Stimulated activated CD8-positive, alpha-beta memory T cell treated with anti-CD3 and anti-CD28 coated beads, Interleukin-7, amount 100 ng/mL, for 48 hours (primary cell): ENCODE results near the gene MAEA.

Experiments used
- DNase-seq, 2 donors: peaks; one replicate each; pipeline ENCODE4 v3.0.0-alpha.2; 2020; ENCODE audit warnings: low read depth in 1 of 2; ENCODE audit errors: extremely low read depth in 1 of 2

The MAEA gene

DNA sequence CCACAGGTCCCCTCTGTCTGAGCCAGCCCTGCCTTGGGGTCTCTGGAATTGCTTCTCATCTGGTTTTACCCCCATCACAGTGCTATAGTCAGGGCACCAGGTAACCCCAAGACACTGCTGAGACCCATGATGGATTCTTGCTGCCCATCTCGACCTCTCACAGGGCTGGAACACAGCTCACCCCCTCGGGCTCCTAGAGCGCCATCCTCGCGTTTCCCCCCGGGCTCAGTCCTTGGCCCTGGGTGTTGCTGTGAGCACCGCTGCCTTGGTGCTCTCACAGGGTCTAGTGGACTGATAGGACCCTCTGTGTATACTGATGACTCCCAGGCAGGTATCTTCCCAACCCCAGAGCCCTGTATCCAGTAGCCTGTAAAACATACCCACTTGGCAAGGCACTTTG is 8.8 kb downstream of the MAEA start:
- no peak for DNase-seq

DNA sequence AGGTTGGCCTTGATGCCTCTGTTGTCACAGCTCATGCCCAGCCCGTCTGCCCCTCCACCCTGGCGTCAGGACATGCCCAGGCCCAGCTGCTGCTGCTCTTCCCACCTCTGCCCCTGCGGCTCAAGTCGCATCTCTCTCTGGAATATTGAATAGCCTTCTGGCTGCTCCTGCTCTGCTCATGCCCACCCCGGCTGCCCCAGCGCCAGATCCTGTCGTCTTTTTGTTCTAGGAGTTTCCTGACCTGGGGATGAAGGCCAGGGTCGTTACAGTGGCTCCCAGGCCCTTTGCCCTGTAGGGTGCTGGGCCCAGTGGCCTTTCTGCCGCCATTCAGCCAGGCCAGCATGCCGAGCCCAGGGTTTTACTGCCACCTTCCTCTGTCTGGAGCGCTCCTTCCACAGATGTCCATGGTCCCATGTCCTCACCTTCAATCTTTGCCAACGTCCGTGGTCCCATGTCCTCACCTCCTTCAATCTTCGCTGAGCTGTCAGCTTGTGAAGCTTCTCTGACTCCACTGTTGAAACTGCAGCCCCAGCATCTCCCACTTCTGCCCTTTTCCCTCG is 9.7 kb downstream of the MAEA start:
- no peak for DNase-seq

DNA sequence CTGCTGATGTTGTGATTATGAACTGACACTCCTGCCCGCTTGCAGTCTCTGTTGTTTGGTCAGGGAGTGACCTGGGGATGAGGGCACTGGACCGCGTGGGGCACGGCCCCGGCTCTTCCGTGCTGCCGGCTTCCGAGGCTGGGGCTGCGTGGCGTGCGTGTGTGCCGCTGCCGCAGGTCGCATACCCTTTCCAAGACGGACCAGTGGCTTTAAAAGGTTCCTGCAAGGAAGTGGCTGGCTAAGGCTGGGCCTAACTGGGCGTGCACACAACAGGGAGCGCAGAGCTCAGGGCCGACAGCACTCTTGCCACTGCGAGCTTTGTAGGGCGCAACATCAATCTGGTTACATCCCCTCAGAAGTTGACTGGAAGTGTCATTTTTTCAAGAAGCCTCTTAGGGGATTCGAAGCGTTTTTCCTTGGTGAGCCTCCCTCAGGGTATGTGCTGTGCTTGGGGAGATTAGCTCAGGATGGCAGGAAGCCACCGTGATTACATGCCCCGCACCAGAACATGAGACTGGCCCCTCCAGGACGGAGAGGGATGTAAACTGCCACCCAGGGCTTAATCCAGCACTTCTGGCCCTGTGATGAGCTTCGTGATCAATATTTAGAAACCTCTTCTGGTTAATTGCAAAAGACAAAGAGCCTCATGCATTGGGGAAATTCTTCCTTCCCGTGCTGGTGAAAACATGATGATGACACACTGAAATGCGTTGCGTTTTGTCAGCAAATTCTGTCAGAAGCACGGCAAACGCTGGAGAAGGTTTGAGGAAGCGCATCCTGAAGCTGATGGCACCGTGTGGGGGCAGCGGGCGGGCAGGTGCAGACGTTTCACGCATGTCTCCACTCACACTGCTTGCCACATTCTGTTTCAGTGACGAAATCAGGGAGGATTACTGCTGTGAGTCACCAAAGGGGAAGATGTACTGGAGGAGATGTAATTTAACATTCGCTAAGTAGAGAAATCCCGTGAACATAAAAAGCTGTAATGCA is 11.1 kb downstream of the MAEA start:
- no peak for DNase-seq

DNA sequence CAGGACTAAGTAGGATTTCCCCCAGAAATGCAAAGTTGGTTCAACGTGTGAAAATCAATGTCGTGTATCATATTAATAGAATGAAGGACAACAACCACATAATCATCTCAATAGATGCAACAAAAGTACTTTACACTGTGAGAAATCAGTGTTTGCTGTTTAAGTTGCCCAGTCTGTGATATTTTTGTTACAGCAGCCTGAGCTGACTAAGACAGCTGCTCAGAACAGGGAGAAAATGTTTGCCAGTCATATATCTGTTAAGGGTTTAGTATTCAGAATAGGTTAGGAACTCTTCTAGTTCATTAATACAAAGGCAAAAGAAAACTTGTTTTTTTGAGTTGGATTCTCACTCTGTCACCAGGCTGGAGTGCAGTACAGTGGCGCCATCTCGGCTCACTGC is 12.5 kb downstream of the MAEA start:
- no peak for DNase-seq

DNA sequence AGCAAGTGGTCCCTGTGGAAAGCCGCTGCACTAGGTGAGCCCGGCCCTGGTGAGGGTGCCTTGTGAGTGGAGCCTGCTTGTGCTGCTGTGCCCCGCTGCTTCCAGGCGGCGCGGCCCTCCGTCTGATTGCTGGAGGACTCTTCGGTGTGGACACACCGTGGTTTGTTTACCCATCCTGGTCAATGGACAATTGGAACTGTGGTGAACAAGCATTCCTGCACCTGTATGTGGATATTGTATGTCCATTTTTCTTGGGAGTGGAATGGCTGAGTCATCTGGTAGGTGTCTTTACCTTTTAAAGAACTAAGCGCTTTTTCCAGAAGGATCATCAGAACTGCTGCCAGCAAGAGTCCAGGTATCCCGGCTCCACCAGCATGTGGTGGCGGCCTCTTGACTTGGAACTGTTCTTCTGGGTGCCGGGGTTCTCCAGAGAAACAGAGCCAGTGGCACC is 15.6 kb downstream of the MAEA start:
- no peak for DNase-seq

DNA sequence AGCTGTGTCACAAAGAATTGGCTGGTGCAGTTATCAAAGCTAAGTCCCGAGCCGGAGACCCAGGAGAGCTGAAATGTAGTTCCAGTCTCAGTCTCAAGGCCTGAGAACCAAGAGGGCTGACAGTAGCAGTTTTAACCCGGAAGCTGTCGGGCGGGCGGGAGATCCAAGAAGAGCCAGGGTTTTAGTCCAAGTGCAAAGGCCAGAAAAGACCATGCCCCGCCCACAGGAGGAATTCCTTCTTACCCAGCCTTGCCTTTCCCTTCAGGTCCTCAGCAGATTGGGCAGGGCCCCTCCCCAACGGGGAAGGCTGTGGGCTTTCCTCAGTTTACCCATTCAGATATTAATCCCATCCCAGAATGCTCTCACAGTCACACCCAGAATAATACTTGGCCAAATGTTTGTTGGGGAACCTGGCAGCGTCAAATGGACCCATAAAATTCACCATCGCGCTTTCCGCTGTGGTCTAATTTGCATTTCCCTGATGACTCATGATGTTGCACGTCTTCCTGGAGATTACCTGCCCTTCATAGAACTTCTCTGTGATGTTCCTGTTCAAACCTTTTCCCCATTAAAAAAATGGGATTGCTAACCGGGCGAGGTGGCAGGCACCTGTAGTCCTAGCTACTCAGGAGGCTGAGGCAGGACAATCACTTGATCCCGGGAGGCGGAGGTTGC is 16.2 kb downstream of the MAEA start:
- no peak for DNase-seq

DNA sequence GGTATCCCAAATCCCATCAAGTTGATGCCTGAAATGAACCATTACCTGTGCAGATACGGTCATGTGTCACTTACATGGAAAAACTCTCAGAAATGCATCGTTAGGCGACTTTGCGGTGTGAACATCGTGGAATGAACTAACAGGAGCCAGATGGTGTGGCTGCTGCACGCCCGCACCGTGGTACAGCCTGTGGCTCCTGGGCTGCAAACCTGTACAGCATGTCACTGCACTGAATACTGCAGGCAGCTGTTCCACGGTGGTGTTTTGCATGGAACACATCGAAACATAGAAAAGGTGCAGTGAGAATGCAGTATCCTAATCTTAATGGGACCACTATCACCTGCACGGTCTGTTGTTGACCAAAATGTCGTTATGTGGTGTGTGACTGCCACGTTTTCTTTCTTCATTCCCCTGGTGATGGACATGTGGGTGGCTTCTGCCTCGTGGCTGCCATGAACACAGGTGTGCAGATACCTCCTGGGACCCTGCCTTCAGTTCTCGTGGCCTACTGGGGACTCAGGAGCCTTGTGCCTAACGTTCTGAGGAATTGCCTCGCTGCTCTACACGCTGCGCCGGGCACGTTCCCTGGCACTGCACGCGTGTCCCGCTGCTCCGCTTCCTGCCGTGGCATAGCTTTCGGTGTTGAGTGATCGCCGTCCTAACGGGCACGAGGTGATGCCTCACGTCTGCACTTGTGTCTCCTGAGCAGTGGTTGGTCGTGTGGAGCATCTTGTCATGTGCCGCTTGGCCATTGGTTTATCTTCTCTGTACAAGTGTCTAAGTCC is 18.5 kb downstream of the MAEA start:
- DNase-seq, result no peak

DNA sequence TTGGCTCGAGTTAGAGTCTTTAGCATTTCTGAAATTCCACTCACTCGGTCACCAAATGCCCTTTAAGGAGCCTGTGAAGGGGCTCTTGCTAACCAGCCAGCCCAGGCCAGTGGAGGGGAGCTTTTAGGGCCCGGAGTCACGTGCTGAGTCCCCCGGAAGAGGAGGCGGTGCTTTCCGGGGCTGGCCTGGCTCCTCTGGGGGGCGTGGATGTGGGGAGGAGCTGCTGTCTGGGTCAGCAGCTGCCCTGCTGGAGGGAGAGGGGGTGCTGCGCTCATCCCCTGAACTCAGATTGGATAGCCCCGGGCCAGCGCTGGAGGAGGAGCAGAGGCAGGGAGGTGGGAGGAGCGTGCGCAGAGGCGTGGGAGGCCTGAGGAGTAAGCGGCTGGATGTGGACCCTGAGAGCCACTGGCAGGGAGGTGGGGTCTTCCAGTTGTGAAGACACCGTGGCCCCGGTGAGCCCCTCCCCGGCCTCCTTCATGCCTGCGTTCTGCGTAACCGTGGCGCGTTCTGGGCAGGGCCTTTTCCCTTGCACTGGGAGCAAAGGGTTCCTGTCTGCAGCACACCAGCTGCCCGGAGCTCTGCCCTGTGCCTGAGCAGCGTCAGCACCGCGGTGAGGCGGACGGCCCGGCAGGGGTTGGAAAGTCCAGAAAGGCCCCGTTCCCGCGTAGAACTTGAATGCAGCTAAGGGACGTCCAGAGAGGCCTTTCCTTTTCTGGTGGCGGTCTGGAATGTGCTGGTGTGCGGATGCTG is 19.7 kb downstream of the MAEA start:
- DNase-seq, result peak; percentile 40 to 62

DNA sequence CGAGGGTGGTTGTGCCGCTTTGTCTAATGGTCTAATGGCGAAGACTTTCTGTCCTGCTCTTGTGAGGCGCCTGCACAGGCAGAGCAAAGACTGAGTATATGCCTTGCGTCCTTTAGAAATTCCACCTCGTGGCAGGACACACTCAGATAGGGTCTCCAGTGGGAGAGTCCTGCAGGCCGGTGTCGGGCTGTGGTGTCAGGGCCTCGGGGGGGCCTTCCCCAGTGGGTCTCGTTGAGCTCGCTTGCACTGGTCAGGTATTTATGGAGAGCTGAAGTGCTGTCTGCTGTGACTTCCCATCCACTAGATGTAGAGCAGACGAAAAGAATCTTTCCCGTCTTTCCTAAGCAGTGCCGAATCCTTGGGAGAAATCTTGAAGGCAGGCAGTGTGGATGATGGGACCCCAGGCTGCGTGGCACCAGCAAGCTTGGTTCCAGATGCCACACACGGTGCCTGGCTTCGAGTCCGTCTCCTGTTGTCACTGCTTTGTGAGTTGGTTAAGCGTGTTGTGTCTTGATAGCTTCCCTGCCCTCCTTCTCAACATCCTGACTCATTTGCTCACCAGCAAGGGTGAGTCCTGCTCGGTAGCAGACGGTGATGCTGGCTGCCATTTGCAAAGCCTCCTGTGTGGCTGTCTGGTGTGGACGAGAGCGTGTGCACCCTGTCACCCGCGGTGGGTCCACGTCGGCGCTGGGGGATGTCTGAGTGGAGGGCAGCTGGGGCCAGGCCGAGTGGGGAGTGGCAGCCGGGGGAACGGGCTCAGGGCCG is 20.5 kb downstream of the MAEA start:
- DNase-seq, result no peak

DNA sequence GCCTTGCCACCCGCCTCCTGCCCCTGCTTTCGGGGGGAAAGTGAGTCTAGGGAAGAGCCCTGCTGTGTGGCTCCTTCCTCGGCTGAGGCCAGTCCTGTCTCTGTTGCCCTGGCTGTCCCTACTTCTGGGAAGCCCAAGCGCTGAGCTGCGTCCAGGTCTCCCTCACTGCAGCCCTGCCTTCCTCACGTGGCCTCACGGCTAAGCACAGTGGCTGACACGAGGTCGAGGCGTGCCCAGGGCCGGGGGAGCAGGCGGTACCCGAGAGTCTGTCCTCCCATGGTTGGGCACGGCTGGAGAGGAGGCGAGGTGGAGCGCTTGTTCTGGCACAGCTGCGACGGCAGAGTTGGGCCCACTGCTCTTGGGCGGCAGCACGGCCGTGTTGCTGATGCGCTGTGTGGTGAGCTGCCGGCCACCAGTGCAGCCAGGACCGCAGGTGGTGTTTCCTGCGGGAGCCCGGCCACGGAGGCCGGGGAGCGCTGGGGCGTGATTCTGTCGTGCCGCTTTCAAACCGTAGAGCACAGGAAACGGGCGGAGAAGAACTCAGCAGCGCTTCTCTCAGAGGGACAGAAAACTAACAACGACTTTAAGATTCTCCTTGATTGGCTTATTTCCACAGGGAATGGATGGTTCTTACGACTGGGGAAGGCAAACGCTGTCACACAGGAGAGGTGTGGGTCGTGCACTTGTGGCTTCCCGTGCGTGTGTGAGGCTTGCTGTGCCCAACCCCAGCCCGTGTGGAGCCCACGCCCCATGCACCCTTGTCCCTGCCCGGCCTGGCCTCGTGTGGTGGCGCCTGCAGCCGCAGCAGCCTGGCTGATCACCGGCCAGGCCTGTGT is 21.3 kb downstream of the MAEA start:
- DNase-seq, result no peak

DNA sequence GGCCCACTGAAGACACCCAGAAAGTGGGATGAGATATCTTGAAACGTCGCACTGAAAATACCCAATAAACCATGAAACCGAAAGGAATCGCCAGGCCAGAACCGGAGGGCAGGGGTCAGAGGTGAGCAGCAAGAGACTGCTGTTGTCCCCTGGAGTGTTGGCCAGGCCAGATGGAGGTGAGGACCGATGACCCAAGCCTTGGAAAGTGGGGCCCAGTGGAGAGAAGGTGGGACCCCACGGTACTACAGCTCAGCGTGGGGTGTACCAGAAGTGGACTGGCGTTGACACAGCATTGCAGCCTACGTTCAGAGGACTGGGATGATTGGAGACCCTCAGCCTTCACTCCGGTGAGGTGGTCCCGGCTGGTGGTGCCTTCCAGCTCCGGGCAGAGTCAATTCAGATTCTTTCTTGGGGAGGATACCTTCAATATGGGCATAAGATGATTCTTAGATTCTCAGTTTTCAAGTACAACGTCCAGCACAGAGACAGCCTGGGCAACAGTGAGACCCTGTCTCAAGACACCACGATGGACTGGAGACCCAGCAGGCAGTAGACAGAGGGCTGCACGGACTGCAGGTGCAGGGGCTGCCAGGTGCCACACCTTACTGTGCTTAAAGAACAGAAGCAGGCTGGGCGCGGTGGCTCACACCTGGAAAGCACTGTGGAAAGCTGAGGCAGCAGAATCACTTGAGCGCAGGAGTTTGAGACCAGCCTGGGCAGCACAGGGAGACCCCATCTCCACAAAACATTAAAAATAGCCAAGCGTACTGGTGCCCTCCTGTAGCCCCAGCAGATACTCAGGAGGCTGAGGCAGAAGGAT is 23.3 kb downstream of the MAEA start:
- DNase-seq, result no peak

DNA sequence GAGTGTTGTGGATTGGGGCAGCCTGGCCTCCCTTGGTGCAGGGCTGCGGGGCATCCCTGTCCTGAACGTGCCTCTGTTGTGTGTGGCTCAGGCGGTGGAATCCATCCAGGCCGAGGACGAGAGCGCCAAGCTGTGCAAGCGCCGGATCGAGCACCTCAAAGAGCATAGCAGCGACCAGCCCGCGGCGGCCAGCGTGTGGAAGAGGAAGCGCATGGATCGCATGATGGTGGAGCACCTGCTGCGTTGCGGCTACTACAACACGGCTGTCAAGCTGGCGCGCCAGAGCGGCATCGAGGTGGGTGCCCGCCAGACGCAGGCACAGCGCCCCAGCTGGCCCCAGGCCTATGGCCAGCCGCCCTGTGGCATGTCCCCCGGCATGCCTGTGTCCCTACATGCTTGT is 25.6 kb downstream of the MAEA start:
- no peak for DNase-seq

DNA sequence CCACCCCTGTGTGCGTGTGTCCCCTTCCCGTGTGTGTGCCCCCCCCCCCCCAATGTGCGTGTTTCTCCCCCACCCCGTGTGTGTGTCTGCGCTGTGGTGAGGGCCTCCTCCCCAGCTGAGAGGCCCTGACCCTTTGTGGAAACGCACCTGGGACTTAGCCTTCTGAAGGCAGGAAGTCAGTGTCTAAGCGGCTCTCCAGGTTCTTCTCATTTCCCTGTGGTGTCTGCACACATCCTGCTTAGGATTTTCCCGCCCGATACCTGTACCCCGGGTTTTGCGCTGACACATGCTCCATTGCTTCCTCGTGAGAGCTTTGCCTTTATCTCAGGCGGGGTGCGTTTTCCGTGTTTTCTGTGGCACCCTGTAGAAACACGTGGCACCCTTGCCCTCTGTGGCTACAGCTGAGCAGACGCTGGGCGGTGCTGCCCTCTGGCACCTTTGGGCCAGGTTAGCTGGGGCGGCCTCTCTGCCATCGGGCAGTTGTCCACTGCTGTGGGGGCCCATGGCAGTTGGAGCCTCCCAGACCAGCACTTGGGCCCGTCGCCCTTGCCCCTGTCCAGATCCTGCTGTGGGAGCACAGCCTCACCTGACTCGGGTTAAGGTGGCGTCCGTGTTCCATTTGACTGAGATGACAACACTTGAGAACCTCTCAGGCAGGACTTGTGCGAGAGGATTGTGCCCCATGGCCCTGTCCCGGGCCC is 26.3 kb downstream of the MAEA start:
- no peak for DNase-seq

DNA sequence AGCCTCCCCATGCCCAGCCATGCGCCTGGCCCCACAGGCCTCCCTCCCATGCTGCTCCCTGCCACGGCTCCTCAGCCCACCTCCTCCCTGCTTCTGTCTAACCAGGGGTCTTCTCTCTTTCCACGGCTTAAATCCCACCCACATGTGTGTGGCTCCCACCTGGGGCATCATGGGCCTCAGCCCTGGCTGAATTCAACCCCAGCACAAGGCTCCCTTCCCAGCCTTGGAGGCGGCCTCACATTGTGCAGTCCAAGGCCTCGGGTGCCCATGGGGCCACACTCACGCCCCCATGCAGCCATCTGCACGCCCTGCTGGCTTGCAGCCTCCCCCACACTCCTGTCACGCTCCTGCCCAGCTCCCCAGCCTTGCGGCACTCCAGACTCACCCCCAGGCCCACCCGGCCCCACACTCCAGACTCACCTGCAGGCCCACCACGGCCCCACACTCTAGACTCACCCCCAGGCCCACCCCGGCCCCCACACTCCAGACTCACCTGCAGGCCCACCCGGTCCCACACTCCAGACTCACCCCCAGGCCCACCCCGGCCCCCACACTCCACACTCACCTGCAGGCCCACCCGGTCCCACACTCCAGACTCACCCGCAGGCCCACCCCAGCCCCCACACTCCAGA is 27.0 kb downstream of the MAEA start:
- DNase-seq, result no peak

DNA sequence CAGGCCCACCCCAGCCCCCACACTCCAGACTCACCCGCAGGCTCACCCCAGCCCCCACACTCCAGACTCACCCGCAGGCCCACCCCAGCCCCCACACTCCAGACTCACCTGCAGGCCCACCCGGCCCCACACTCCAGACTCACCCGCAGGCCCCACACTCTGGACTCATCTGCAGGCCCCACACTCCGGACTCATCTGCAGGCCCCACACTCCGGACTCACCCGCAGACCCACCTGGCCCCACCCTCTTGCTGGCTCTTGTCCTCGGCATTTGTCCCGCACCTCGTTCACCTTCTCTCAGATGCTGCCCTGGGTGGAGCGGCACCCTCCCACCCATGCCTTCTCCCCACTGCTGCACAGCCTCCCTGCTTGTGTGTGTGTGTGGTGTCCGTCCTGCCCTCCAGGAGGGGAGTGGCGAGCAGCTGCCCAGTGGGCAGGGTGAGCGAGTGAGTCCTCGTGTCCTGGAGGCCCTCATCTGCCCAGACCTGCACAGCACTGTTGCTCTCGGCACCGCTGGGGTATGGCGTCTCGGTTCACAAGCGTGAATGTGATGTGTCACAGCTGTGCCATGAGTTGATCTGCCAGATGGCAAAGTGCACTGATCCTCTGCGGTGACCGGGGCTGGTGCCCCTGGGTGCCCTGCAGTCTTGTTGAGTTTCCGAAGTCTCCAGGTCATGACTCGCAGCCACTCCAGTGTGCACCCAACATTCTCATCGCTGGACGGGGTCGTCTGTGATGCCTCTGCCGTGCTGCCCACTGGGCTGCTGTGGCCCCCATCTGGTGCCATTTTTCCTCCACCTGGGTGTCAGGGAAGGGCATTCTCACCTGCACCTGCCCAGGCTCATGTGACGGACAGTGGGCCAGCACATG is 27.7 kb downstream of the MAEA start:
- no peak for DNase-seq

DNA sequence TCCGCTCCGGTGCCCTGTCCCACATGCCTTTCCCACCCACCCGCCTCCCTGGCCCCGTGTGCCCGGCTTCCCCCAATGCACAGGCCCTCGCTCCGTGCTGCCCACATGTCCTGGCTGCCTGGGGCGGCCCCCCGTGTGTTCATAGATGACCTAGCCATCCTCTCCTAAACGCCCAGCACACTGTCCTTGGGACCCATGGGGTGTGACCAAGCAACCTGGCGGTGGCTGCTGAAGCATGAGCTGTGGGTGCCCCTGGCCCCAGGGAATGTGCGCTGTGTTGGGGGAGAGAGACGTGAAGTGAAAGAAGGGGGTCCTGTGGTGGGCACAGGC is 28.3 kb downstream of the MAEA start:
- DNase-seq, result no peak
